CD4-positive, alpha-beta T cell treated with Interleukin-17A for 4 hours (primary cell): Measurements from ENCODE around the gene CCL25.
"Not testable (repeated sequence)": the region's sequence is repeated elsewhere in the genome, so short reads cannot be mapped to it uniquely, and the experiment has no call there.

Experiments
- DNase-seq: peaks from one replicate; pipeline ENCODE4 v3.0.0-alpha.2; 2020; ENCODE audit warnings: mixed read lengths

CCL25 gene

GRCh38 chr19:8088752-8089663 lies 36.4 kb downstream of the CCL25 start:
- no peak for DNase-seq

DNA sequence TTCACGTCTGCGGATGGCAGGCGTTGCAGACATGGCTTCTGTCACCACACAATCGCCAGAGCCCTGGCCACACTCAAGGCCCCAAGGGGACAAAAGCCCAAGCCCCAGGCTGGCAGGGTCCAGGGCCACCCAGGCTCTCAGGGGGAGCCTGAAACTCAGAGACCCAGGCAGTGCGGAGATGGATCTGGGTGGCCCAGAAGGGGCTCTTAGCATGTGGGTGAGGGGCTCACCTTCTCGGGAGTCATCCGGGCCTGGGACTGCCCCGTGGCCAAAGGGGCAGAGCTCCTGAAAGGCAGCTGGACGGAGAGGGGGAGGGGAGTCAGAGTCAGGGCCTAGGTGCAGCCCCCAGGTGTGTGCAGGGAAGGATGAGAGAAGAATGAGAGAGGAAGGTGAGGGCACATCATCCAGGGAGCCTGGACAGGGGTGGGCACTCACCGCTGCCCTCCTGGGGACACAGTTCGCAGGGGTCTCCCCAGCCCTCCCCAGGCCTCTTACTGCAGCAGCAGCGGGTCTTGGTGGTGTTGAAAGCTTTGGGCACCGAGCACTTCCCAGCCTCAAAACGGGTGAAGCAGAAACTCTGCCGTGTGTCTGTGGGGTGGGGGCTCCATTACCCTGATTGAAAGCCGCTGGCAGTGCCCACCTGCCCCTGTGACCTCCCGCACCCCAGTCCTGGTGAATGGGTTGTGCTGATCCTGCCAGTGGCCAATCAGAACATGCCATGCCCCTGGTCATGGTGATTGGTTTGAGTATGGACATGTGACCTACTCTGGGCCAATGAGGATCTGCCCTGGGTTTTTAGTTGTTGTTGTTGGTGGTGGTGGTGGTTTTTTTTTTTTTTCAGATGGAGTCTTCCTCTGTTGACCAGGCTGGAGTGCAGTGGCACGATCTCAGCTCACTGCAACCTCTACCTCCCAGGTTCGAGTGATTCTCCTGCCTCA lies 37.4 kb downstream of the CCL25 start:
- no peak for DNase-seq

DNA sequence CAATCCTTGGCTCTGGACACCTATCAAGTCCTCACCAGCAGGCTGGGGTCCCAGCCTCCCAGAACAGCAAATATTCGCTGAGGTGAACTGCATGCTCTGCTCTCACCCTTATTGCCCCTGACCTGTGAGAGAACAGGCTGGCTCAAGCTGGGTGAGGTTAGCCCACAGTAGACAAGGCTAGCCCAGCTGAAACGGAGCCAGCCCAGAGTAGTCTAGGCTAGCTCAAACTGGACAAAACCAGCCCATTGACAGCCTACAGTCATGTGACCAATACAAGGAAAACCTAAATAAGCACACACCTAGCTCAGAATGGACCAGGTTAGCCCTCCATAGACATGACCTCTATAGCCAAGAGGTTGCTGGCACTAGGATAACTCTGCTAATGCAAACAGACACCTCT lies 38.4 kb downstream of the CCL25 start:
- DNase-seq = no peak

- no peak for DNase-seq
Observed at GRCh38 chr19:8093740-8094139, 41.2 kb downstream of the CCL25 start.

DNA sequence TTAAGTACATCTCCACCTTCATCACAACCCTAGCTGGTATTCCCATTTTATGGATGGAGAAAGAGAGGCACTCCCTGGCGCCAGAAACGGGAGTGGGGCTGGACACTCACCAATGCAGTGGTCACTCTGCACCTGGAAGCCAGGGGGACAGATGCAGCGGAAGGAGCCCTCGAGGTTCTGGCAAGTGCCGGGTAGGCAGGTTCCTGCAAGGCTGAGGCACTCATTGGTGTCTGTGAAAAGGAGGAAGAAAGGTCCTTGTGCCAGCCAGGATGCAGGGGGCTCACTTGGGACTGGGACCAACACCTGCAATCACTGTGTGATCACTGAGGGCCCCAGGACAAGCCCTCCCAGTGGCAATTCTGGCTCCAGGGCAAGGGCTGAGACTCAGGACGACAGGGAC lies 41.8 kb downstream of the CCL25 start:
- DNase-seq = no peak

DNA sequence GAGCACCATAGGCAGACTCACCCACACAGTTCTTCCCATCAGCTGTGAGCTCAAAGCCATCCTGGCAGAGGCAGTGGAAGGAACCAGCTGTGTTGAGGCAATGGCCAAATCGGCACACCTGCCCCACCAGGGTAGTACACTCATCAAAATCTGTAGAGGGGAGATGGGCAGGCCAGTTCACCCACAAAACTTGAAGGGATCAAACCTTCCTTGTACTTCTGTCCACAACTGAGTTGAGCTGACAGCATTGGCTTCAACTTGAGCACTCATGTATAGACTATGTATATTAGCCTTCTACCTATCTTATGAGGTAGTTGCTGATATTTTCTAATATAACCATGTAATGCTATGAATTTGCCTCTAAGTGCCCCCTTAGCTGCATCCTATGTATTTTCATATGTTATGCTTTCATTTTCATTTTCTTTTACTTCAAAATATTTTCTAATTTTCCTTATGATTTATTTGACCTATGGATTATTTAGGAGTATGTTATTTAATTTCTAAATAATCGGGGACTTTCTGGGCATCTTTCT lies 42.9 kb downstream of the CCL25 start:
- DNase-seq = no peak

- no peak for DNase-seq
Observed at GRCh38 chr19:8096071-8096470, 43.5 kb downstream of the CCL25 start.

GRCh38 chr19:8097198-8097597 lies 44.6 kb downstream of the CCL25 start:
- DNase-seq = no peak

DNA sequence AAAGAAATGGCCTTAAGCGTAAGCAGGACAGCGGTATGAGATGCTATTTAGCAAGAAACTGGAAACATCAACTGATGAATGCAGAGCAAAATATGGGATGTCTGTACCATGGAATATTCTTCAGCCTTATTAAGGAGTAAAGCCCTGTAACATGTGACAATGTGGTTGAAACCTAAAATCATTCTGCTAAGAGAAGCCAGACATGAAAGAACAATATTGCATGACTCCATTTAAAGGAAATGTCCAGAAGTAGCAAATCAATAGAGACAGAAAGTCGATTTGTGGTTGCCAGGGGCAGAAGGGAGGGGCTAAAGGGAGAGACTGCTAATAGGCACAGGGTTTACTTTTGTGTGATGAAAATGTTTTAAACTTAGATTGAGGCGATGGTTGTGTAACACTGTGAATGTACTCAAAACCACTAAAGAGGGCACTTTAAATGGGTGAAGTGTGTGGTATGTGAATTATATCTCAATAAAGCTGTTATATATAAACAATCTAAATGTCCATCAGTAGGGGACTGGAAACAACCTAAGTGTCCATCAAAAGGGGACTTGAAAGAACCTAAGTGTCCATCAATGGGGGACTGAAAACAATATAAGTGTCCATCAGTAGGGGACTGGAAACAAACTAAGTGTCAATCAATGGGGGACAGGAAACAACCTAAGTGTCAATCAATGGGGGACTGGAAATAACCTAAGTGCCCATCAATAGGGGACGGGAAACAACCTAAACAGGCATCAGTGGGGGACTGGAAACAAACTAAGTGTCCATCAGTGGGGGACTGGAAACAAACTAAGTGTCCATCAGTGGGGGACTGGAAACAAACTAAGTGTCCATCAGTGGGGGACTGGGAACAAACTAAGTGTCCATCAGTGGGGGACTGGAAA lies 45.4 kb downstream of the CCL25 start:
- DNase-seq = no peak

GRCh38 chr19:8101311-8101710 lies 48.8 kb downstream of the CCL25 start:
- no peak for DNase-seq

DNA sequence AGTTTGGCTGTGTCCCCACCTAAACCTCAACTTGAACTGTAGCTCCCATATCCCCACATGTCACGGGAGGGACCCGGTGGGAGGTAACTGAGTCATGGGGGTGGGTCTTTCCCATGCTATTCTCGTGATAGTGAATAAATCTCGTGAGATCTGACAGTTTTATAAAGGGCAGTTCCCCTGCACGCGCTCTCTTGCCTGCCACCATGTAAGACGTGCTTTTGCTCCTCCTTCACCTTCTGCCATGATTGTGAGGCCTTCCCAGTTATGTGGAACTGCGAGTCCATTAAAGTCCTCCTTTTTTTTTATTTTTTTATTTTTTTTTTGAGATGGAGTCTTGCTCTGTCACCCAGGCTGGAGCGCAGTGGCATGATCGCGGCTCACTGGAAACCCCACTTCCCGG lies 49.4 kb downstream of the CCL25 start:
- DNase-seq = not testable (repeated sequence)

DNA sequence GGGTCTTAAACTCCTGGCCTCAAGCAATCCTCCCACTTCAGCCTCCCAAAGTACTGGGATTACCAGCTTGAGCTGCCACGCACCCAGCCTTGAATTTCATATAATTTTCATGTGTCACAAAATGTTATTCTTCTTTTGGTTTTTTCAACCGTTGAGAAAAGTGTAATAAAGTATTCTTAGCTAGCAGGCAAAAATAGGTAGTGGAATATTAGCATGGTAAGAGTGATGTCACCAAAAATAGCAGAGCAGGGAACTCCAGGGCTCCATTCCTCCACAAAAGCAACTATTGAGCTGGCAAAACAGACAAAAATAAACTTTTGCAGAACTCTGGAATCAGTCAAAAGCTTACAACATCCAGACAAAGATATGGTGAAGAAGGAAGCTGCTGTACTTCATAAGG lies 52.9 kb downstream of the CCL25 start:
- no peak for DNase-seq

DNA sequence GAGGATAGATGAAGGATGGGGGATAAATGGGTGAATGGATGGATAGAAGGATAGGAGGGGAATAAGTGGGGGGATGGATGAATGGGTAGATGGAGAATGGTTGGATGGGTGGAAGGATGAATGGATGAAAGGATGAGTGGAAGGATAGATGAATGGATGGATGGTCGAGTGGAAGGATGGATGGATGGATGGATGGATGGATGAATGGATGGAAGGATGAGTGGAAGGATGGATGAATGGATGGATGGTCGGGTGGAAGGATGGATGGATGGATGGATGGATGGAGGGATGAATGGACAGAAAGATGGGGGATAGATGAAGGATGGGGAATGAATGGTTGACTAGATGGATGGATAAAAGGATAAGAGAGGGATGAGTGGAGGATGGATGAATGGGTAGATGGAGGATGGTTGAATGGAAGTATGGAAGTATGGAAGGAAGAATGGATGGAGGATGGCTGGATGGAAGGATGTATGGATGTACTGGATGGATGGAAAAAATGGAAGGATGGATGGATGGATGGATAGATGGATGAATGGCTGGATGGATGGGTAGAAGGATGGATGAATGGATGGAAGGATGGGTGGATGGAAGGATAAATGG lies 54.8 kb downstream of the CCL25 start:
- DNase-seq = no peak

DNA sequence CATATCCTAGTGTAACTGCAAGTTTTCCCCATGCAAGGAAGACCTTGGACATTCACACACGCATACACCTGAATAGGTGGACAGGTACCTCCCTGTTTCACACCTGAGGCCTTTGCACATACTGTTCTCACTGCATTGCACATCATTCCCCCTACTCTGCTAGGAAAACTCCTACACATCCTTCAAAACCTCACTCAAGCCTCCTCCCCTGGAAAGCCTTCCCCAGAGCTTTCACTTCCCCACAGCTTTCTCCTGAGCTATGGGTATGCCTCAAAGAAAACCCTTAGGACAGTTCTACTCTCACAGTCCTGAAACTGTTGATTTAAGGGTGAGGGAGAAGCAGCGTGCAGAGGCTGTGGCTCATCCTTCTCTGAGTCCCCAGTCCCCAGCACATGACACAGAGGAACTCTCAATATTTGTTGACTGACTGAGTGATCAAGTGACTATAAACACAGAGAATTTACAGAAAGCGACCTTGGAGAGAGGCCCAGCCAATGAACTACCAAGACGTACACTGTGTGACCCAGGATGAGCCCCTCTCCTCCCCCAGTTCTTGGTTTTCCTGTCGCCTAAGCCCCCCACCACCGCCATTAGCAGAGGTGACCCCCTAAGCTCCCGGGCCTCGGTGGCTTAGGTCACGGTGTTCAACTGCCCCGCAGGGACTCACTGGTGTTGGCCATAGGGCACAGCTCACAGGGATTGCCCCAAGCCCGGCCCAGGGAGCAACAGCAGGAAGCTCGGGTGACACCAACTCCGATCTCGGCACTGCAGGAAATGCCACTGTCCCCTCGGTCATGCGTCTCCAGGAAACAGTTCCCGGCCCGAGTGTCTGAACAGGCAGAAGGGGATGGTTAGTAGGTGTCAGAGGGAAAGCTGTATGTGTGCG lies 56.2 kb downstream of the CCL25 start:
- no peak for DNase-seq

DNA sequence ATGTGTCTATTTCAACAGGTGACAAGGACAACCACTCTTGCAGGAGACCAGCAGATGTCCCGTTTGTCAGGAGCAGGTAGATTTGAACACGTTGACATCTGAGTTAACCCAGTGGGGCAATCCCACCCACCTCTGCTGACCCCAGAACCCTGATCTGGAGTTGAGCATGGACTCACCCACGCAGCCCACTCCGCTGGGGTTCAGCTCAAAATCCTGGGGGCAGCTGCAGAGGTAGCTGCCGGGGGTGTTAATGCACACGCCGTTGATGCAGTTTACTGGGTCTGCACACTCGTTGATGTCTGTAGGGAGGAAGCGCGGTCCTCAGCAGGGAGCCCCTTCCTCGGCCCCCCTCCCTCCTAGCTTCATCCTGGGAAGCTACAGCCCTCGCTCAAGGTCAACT lies 56.9 kb downstream of the CCL25 start:
- no peak for DNase-seq

- DNase-seq = no peak
Observed at GRCh38 chr19:8109890-8110662, 57.5 kb downstream of the CCL25 start.

- DNase-seq = no peak
Observed at GRCh38 chr19:8110931-8111330, 58.4 kb downstream of the CCL25 start.

DNA sequence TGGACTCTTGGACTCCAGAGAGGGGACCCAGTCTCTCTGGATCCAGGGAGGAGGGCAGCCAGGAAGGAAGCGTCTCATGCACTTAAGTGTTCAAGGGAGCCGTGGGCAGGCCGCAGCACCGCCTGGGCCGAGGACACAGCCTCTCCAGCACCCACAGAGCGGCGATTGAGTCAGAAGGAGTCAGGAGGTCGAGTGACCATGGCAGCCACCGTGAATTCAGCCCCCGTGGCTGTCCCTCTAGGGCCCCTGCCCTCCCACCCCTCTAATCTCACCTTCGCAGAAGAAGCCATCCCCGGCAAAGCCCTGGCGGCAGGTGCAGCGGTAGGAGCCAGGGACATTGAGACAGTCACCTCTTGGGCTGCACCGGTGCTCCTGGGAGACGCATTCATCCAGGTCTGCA lies 58.8 kb downstream of the CCL25 start:
- no peak for DNase-seq
